Heart right ventricle (tissue), 16 donors: Measurements from ENCODE around the gene SLC22A1. TPM values are rescaled to one million over a fixed set of nuclear protein-coding genes. Genes with fewer than 3 reads are reported as not detected.
"Not testable (repeated sequence)": the region's sequence is repeated elsewhere in the genome, so short reads cannot be mapped to it uniquely, and the experiment has no call there.

Source experiments
- ATAC-seq, 8 donors: fragments of 200-7000 bp; cut with Tn5 transposase; one replicate each; pipeline ENCODE4 v1.9.1; 2020; ENCODE audit warnings: mild to moderate bottlenecking in 8 of 8, moderate library complexity in 8 of 8, moderate number of reproducible peaks in 1 of 8
- DNase-seq, 2 donors: peaks; one replicate each; pipeline ENCODE4 v3.0.0-alpha.2; 2020
- H3K27ac ChIP-seq, 10 donors: fragments of 200-600 bp; sonication (generic) in 2 of 10; one replicate each; pipeline versions ENCODE4 v1.5.0 to v1.8.0; 2020 to 2022; ENCODE audit warnings: mild to moderate bottlenecking in 3 of 10
- H3K27me3 ChIP-seq, 7 donors: fragments of 200-600 bp; one replicate each; pipeline ENCODE4 v1.8.0; 2021 to 2022; ENCODE audit warnings: mild to moderate bottlenecking in 2 of 7
- H3K36me3 ChIP-seq, 9 donors: fragments of 200-600 bp; sonication (generic) in 1 of 9; one replicate each; pipeline versions ENCODE4 v1.5.0 to v1.8.0; 2020 to 2022; ENCODE audit warnings: mild to moderate bottlenecking in 2 of 9
- H3K4me1 ChIP-seq, 9 donors: fragments of 200-600 bp; sonication (generic) in 1 of 9; one replicate each; pipeline versions ENCODE4 v1.5.0 to v1.8.0; 2020 to 2022; ENCODE audit warnings: mild to moderate bottlenecking in 4 of 9
- H3K4me3 ChIP-seq, 10 donors: fragments of 200-600 bp; sonication (generic) in 2 of 10; one replicate each; pipeline versions ENCODE4 v1.5.0 to v1.8.0; 2020 to 2022; ENCODE audit warnings: mild to moderate bottlenecking in 7 of 10, moderate library complexity in 2 of 10
- H3K9me3 ChIP-seq, 11 donors: fragments of 200-600 bp in 10 of 11; sonication (generic) in 2 of 11; one replicate each; pipeline versions ENCODE4 v1.5.0 to v1.8.0; 2013 to 2022; ENCODE audit warnings: mild to moderate bottlenecking in 2 of 11, control low read depth in 1 of 11, moderate library complexity in 1 of 11
- CTCF ChIP-seq, 9 donors: fragments of 200-600 bp; sonication (generic) in 2 of 9; IDR thresholded peaks; one replicate each; pipeline versions ENCODE4 v1.5.0 to v1.8.0; 2021 to 2022; ENCODE audit warnings: antibody characterized with exemption in 9 of 9, mild to moderate bottlenecking in 5 of 9, moderate library complexity in 1 of 9
- WGBS, 2 donors: extraction: QIAGEN DNeasy Blood & Tissue Kit; methylation state at CpG; one replicate each; pipeline ENCODE4 v1.1.7; 2013; ENCODE audit warnings: inconsistent platforms in 1 of 2; 5-methylcytosine and 5-hydroxymethylcytosine counted together
- intact Hi-C, 10 donors: fragments of 100-400 bp; cut with DNase I; formaldehyde crosslinking; loops; one replicate each; pipeline versions ENCODE4 v1.11.1 to v1.14.2; 2022
- polyA plus RNA-seq, 2 donors: library from polyadenylated mRNA; stranded (reverse); fragments of 200-250 nt; gene quantifications; one replicate each; pipeline ENCODE4 v1.2.3, GENCODE V29; 2013
- total RNA-seq, 10 donors: library from RNA; stranded (reverse); fragmentation: NEBNext Ultra II Directional in 3 of 10; extraction: Animal tissue kit (Norgen Biotek cat#: 25700) in 3 of 10; gene quantifications; one replicate each; pipeline versions ENCODE4 v1.2.1 to v1.2.4, GENCODE V29; 2021 to 2023
- donor health status: Arrhythmogenic right ventricular cardiomyopathy.
- donor health status: ischemic (EF 13 %, LVEDD 7.1; RV severe dilation, severe dysfunction).
- donor health status: healthy with polysubstance abuse.
- donor health status: DM: no; HTN: yes; CAD: no.
- donor health status: DM: no; HTN: no; CAD: no.
- donor health status: ischemic (EF 25% LVEDD 6.9; RV normal size, moderate dysfunction).
- donor health status: ischemic (EF 25% LVEDD 5.7; RV mildly dilated, moderate dysfunction).
- donor health status: healthy.
- donor health status: DM: yes; HTN: yes; CAD: no.
- donor health status: Ischemic cardiomyopathy.
- donor health status: ischemic (EF 35%, LVEDD 5.7; RV mildly dilated, moderate dysfunction).
- donor health status: nonischemic (EF 11% LVEDD 7.7; RV severe dilation, severe dysfunction).
- donor health status: DM: yes; HTN: yes; CAD: no.
- donor health status: PGD.
- donor health status: ischemic (EF 29% LVEDD 5.4; RV normal size, mild dysfunction).
- donor health status: nonischemic (EF 23%, LVEDD 6.1; RV moderate dilation, normal function).

Gene SLC22A1
- total and polyA plus RNA-seq, 12 donors = 0.10 to 1.4 (median 0.39) TPM; not detected in 3

- TF ChIP-seq CTCF (IDR thresholded peaks at IDR 0.05) = no peak
- WGBS, 2 donors = 64 to 72% methylated on average over 5 of the region's 5 CpGs
- H3K36me3 ChIP-seq = no peaks in the 10 kb centered on the region
Measured at GRCh38 chr6:160161647-160161986, 40.0 kb downstream of the SLC22A1 start.

GRCh38 chr6:160162030-160162566 lies 40.5 kb downstream of the SLC22A1 start:
- no peak for ATAC-seq
- H3K9me3 ChIP-seq = peaks cover 0 to 5% (median 0%) of the 10 kb centered on the region in 11 donors
- DNase-seq = no peak
- 75 to 79% methylated on average over 5 of the region's 5 CpGs for WGBS, 2 donors
- no peaks in the 10 kb centered on the region for H3K4me1 ChIP-seq
- intact Hi-C loops = no loop called here
- H3K27ac ChIP-seq = no peak overlapping the region
- H3K36me3 ChIP-seq = no peaks in the 10 kb centered on the region
- peaks cover 0 to 14% (median 0%) of the 10 kb centered on the region in 7 donors for H3K27me3 ChIP-seq
- no peak for TF ChIP-seq CTCF (IDR thresholded peaks at IDR 0.05)
- no peak overlapping the region for H3K4me3 ChIP-seq

More at GRCh38 chr6:160161647-160161986, 40.0 kb downstream of the SLC22A1 start:
- ATAC-seq (no peak), DNase-seq (no peak)
- peaks cover 0 to 14% (median 0%) of the 10 kb centered on the region in 7 donors for H3K27me3 ChIP-seq
- no peak overlapping the region for H3K27ac ChIP-seq
- H3K4me3 ChIP-seq = no peak overlapping the region
- H3K9me3 ChIP-seq = peaks cover 0 to 5% (median 0%) of the 10 kb centered on the region in 11 donors
- intact Hi-C loops = no loop called here
- H3K4me1 ChIP-seq = no peaks in the 10 kb centered on the region

- intact Hi-C loops = no loop called here
- Histone ChIP-seq H3K36me3 (no peaks in the 10 kb centered on the region), H3K4me1 (no peaks in the 10 kb centered on the region), H3K27me3 (peaks cover 0 to 14% (median 0%) of the 10 kb centered on the region in 7 donors), H3K27ac (no peak overlapping the region), H3K4me3 (no peak overlapping the region), H3K9me3 (peaks cover 0 to 5% (median 0%) of the 10 kb centered on the region in 11 donors)
- no peak for TF ChIP-seq CTCF (IDR thresholded peaks at IDR 0.05)
- DNase-seq (no peak), ATAC-seq (no peak)
- WGBS, 2 donors = 64 to 71% methylated on average over 8 of the region's 8 CpGs
Measured at GRCh38 chr6:160163425-160163824, 41.8 kb downstream of the SLC22A1 start.

GRCh38 chr6:160163912-160164311 lies 42.3 kb downstream of the SLC22A1 start:
- H3K27ac ChIP-seq = no peak overlapping the region
- no peak for TF ChIP-seq CTCF (IDR thresholded peaks at IDR 0.05)
- peaks cover 0 to 14% (median 0%) of the 10 kb centered on the region in 7 donors for H3K27me3 ChIP-seq
- DNase-seq = no peak
- no peak for ATAC-seq
- H3K4me3 ChIP-seq = no peak overlapping the region
- 45% methylated on average over 7 of the region's 7 CpGs for whole genome bisulfite sequencing, 2 donors
- H3K9me3 ChIP-seq = peaks cover 0 to 5% (median 0%) of the 10 kb centered on the region in 11 donors
- intact Hi-C loops = no loop called here
- no peaks in the 10 kb centered on the region for H3K4me1 ChIP-seq
- no peaks in the 10 kb centered on the region for H3K36me3 ChIP-seq

GRCh38 chr6:160165928-160166327 lies 44.3 kb downstream of the SLC22A1 start:
- peaks cover 0 to 14% (median 0%) of the 10 kb centered on the region in 7 donors for H3K27me3 ChIP-seq
- intact Hi-C loops, H3K27ac ChIP-seq, H3K36me3 ChIP-seq, H3K4me1 ChIP-seq, H3K9me3 ChIP-seq, H3K4me3 ChIP-seq, DNase-seq, ATAC-seq: not testable (repeated sequence)
- 87 to 95% methylated on average over 3 of the region's 3 CpGs for WGBS, 2 donors
